Measurements from ENCODE around the gene SPDYC.

Gene SPDYC

DNA sequence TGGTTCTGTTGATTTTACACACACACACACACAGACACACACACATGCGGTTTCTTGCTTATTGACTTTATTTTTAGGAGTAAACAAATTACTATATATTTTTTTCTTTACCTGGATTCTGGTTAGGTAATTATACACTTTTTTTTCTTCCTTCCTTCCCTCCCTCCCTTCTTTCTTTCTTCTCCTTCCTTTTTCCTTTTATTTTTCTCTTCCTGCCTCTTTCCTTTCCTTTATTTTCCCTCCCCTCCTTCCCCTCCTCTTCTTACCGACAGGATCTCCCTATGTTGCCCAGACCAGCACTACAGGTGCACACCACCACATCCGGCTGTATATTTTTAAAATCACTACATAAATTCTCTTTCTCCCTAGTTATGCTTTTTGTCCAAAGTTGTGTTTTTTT, 3.1 kb upstream of the SPDYC start:
- Histone ChIP-seq H2AFZ (ENCODE audit: low read length) (no peak overlapping the region), H3K4me1 (ENCODE audit: low read length) (no peaks in the 10 kb centered on the region), H3K79me2 (ENCODE audit: low read length) (no peaks in the 10 kb centered on the region), H3K27ac (ENCODE audit: low read length) (no peak overlapping the region), H3K4me2 (ENCODE audit: low read depth, low read length) (no peak overlapping the region), H3K4me3 (ENCODE audit: low read length) (no peak overlapping the region), H3F3A (ENCODE audit: insufficient read depth, low read length) (no peaks in the 10 kb centered on the region), H4K20me1 (ENCODE audit: insufficient read depth, low read length) (no peaks in the 10 kb centered on the region), H3K9me2 (replicated peaks; ENCODE audit: insufficient read depth, low read length) (no peaks in the 10 kb centered on the region), H3K27me3 (replicated peaks; ENCODE audit: insufficient read depth, low read length) (no peaks in the 10 kb centered on the region), H3K36me3 (replicated peaks; ENCODE audit: insufficient read depth, low read length) (no peaks in the 10 kb centered on the region), H3K9me3 (replicated peaks; ENCODE audit: insufficient read depth, low read length) (no peaks in the 10 kb centered on the region), H3K9ac (ENCODE audit: low read length) (no peak overlapping the region)
- no peak for TF ChIP-seq EZH2phosphoT487 (IDR thresholded peaks at IDR 0.05; ENCODE audit: low read length)
- no peak for TF ChIP-seq EZH2 (optimal IDR thresholded peaks at IDR 0.05; ENCODE audit: low read depth, low read length)
- TF ChIP-seq, protein P1, sequence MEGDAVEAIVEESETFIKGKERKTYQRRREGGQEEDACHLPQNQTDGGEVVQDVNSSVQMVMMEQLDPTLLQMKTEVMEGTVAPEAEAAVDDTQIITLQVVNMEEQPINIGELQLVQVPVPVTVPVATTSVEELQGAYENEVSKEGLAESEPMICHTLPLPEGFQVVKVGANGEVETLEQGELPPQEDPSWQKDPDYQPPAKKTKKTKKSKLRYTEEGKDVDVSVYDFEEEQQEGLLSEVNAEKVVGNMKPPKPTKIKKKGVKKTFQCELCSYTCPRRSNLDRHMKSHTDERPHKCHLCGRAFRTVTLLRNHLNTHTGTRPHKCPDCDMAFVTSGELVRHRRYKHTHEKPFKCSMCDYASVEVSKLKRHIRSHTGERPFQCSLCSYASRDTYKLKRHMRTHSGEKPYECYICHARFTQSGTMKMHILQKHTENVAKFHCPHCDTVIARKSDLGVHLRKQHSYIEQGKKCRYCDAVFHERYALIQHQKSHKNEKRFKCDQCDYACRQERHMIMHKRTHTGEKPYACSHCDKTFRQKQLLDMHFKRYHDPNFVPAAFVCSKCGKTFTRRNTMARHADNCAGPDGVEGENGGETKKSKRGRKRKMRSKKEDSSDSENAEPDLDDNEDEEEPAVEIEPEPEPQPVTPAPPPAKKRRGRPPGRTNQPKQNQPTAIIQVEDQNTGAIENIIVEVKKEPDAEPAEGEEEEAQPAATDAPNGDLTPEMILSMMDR (IDR thresholded peaks at IDR 0.05; ENCODE audit: low read length) = no peak
- DNase-seq = no peak

DNA sequence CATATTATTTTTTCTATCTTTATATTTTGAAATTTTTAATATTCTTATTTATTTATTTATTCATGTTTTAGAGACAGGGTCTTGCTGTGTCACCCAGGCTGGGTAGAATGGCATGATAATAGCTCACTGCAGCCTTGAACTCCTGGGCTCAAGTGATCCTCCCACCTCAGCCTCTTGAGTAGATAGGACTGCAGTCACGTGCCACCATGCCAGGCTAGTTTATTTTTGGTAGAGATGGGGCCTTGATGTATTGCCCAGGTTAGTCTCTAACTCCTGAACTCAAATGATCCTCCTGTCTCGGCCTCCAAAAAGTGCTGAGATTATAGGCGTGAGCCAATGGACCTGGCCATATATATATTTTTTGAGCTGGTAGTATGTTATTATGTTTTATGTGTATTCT, 2.4 kb upstream of the SPDYC start:
- Histone ChIP-seq H3K9me3 (replicated peaks; ENCODE audit: insufficient read depth, low read length) (no peaks in the 10 kb centered on the region), H3F3A (ENCODE audit: insufficient read depth, low read length) (no peaks in the 10 kb centered on the region), H4K20me1 (ENCODE audit: insufficient read depth, low read length) (no peaks in the 10 kb centered on the region), H3K4me2 (ENCODE audit: low read depth, low read length) (no peak overlapping the region), H3K4me3 (ENCODE audit: low read length) (no peak overlapping the region), H3K79me2 (ENCODE audit: low read length) (no peaks in the 10 kb centered on the region), H3K27ac (ENCODE audit: low read length) (no peak overlapping the region), H3K4me1 (ENCODE audit: low read length) (no peaks in the 10 kb centered on the region), H3K9ac (ENCODE audit: low read length) (no peak overlapping the region), H3K27me3 (replicated peaks; ENCODE audit: insufficient read depth, low read length) (no peaks in the 10 kb centered on the region), H3K36me3 (replicated peaks; ENCODE audit: insufficient read depth, low read length) (no peaks in the 10 kb centered on the region), H2AFZ (ENCODE audit: low read length) (no peak overlapping the region), H3K9me2 (replicated peaks; ENCODE audit: insufficient read depth, low read length) (no peaks in the 10 kb centered on the region)
- DNase-seq = no peak
- TF ChIP-seq, protein P1 (IDR thresholded peaks at IDR 0.05; ENCODE audit: low read length) = no peak
- no peak for TF ChIP-seq EZH2phosphoT487 (IDR thresholded peaks at IDR 0.05; ENCODE audit: low read length)
- TF ChIP-seq EZH2 (optimal IDR thresholded peaks at IDR 0.05; ENCODE audit: low read depth, low read length) = no peak

DNA sequence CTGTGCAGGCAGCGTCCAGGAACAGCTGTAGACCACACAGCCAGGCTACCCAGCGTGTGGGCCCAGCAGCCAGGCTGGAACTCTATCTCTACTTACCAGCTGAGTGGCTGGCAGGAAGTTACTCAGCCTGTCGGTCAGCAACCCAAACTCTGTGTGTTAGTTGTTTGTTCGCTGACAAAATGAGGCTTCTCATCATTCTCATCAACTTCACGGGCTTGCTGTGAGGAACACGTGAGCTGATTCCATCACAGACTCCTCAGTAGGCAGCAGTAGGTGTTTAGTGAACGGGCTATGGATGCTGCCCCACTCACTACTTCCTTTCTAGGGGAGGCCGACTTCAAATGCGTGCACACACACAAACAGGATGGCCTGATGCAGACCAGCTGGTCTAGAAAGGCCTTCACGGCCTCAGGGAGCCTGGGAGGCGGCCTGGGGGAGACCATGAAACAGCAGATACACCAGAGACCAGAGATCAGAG, 830 bp upstream of the SPDYC start:
- H3K4me2 ChIP-seq (ENCODE audit: low read depth, low read length) = no peak overlapping the region
- peak overlapping the region; percentile 51 for H2AFZ ChIP-seq (ENCODE audit: low read length)
- H3K36me3 ChIP-seq (replicated peaks; ENCODE audit: insufficient read depth, low read length) = no peaks in the 10 kb centered on the region
- no peak overlapping the region for H3K9ac ChIP-seq (ENCODE audit: low read length)
- H3K79me2 ChIP-seq (ENCODE audit: low read length) = no peaks in the 10 kb centered on the region
- no peaks in the 10 kb centered on the region for H3K4me1 ChIP-seq (ENCODE audit: low read length)
- TF ChIP-seq EZH2 (optimal IDR thresholded peaks at IDR 0.05; ENCODE audit: low read depth, low read length) = no peak
- no peak for TF ChIP-seq EZH2phosphoT487 (IDR thresholded peaks at IDR 0.05; ENCODE audit: low read length)
- TF ChIP-seq, protein P1 (IDR thresholded peaks at IDR 0.05; ENCODE audit: low read length) = no peak
- H3K9me2 ChIP-seq (replicated peaks; ENCODE audit: insufficient read depth, low read length) = no peaks in the 10 kb centered on the region
- H4K20me1 ChIP-seq (ENCODE audit: insufficient read depth, low read length) = no peaks in the 10 kb centered on the region
- no peaks in the 10 kb centered on the region for H3F3A ChIP-seq (ENCODE audit: insufficient read depth, low read length)
- H3K27me3 ChIP-seq (replicated peaks; ENCODE audit: insufficient read depth, low read length) = no peaks in the 10 kb centered on the region
- no peak for DNase-seq
- H3K4me3 ChIP-seq (ENCODE audit: low read length) = no peak overlapping the region
- no peaks in the 10 kb centered on the region for H3K9me3 ChIP-seq (replicated peaks; ENCODE audit: insufficient read depth, low read length)
- H3K27ac ChIP-seq (ENCODE audit: low read length) = no peak overlapping the region

Data from MM.1S (cell line).